Measurements from ENCODE around the gene TNNT3.

TNNT3 gene

DNA sequence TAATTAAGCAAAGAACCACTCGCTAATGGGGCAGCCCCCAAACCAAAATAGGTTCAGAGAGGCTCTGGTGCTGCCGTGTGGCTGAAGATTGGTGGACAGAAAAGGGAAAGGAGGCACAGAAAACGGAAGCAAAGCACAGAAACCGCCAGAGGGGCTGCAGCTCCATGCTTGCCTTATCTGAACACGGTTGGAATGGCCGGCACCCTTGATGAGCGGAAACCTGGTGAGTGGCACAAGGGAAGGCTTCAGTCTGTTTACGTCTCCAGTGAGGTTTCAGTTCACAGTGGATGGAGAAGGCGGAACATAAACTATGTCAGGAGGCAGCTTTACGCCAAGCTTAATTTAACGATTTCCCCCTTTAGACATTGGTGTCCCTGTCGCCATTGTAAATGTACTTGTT is 22.6 kb upstream of the TNNT3 start:
- DNase-seq (ENCODE audit: low spot score), result no peak

DNA sequence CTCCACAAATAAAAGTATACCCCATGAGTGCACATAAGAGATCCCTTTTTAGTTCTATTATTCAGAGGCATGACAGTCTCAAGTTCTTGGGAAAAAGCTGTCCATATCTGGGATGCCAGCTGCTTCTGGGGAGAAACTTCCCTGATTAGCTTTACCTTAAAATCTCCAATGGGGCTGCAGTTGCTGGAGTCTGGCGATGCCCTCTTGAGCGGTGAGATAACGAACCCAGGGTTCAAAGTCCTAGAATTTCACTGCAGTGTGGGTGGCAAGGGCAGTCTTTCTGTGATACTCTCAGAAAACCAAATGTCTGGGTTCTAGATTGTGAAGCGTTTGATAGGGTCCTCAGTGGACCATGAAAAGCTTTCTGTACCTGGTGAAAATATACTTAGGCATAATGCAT is 20.4 kb upstream of the TNNT3 start:
- no peak for DNase-seq (ENCODE audit: low spot score)

DNA sequence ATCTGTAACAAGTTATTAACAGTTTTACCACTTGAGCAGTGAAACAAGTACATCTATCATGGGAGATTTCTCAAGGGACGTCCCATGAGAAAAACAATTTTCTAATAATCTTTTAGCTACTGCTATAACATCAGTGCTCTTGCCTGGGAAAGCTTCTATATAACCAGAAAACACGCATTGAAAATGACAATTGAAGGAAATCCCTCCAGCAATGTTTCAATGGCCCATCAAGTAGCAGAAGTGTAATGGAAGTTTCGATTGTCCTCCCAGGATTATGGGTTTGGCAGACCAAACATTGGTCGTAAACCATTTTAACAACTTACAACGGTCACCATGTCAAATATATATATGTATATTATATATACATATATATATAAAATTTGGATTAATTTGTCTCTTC is 19.8 kb upstream of the TNNT3 start:
- DNase-seq (ENCODE audit: low spot score), result no peak

DNA sequence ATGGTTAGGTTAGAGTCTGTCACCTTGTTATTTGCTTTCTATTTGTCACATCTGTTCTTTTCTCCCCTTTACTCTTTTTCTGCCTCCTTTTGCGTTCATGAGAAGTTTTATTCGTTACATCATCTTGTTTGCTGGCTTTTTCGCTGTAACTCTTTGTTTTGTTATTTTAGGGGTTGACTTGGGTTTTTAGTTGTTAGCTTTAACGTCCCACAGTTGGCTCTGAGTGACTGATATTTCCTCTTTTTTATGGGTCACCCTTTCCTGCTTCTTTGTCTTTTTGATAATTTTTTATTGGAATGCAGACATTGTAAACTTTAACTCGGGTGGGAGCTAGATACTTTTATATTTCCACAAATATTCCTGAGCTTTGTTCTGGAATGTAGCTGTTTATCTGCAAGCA is 13.3 kb upstream of the TNNT3 start:
- DNase-seq (ENCODE audit: low spot score), result no peak

DNA sequence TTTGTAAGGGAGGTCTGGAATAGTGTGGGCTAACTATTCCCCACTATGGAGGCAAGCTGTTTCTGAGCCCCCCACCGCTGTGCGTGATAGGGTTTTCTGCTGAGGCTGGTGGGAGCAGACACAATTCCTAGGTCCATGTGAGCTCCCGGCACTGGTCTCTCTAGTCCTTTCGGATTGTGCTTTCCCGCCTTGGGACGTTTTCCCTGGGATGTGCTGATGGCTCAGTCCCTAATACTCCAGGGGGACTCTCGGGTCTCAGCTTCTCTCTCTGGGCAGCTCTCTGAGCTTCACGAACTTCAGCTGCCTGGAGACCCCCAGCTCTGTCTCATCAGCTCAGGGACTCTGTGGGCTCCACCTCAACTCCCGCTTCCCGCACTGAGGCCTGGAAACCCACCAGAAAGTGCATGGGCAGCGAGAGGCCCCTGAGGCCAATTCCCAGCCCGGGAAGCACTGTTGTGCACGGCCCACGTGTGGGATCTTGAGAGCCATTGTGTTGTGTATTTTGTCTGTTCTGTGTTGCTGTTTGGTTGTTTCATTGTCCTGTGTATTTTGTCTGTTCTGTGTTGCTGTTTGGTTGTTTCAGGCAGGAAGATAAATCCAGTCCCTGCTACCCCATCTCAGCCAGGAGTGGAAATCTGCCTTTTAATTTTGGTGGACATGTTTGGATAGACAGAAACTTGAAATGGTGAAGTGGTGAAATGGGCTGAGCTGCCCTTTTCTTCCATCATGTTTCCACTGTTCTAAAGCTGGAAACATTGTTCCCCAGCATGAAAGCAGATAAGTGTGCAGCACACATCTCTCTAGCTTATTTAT is 12.7 kb upstream of the TNNT3 start:
- no peak for DNase-seq (ENCODE audit: low spot score)

DNA sequence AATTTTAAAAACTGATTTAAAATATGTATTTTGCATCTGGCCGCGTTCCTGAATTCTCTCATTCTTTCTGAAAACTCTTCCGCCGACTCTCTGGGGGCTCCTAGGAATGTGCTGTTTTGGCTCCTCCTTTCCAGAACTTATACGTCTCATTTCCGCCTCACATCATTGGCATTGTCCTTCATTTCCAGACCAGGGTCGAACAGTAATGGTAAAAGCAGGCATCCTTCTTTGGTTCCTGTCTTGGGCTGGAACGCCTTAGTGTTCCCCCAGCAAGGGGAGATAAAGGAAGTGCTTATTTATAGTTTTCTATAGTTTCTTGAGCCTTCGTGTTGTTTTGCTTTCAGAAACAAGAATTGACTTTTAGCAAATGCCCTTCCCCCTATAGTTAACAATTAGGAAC is 10.9 kb upstream of the TNNT3 start:
- DNase-seq (ENCODE audit: low spot score), result no peak

DNA sequence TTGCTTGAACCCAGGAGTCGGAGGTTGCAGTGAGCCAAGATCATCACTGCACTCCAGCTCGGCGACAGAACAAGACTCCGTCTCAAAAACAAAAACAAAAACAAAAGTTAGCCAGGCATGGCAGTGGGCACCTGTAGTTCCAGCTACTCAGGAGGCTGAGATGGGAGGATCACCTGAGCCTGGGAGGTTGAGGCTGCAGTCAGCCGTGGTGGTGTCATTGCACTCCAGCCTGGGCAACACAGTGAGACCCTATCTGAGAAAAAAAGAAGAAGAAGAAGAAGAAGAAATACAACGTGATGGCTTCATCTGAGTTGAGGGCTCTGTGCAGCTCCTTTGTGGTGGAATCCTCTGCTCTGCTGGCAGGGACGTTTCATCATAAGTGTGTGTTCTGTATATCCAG is 10.0 kb upstream of the TNNT3 start:
- no peak for DNase-seq (ENCODE audit: low spot score)

DNA sequence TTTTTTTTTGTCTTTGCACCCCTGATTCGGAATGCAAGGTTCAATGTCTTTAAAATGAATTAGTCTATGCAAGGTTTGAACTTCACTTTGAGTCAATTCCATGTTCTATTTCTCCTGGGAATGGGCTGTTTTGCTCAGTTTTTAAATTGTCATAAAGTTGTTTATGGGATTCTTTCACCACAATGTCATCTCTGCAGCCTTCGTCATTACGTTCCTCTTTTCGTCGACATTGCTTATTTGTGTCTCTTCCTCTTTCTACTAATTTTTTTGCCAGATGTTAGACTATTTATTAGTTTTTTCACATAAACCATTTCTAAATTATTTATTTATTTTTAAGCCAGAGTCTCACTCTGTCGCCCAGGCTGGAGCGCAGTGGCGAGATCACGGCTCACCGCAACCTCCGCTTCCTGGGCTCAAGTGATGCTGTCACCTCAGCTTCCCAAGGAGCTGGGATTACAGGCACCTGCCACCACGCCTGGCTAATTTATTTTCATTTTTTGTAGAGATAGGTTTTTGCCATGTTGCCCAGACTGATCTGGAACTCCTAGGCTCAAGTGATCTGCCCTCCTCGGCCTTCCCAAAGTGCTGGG is 7.1 kb upstream of the TNNT3 start:
- DNase-seq (ENCODE audit: low spot score), result no peak

DNA sequence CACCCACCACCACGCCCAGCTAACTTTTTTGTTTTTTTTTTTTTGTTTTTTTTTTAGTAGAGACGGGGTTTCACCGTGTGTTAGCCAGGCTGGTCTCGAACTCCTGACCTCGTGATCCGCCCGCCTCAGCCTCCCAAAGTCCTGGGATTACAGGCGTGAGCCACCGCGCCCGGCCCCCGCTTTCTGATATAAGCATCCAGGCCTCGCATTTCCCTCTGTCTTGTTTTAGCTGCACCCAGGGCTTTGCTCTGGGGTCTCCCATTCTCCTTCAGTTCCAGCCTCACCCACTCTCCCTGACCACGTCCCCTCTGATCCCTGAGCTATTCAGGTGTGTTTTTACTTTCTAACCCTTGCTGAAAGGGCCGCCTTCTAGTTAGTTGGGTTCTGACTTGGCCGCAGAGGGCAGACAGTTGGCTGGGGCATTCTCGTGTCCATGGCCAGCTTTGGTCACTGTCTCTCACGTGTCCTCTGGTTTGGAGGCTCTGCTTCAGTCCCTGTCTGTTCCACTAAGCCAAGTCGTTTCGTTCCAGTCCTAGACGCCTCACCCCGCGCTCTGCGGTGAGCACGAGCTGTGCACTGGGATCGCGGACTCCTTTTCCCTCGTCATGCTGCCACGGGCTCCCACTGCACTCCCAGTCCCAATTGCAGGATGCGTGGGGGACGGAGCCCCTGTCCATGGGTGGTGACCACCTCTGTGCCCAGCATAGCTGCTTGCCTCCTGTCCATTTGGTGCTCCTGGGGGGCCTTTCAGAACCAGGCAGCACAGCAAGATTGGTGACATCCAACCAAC is 6.0 kb upstream of the TNNT3 start:
- DNase-seq (ENCODE audit: low spot score), result no peak

DNA sequence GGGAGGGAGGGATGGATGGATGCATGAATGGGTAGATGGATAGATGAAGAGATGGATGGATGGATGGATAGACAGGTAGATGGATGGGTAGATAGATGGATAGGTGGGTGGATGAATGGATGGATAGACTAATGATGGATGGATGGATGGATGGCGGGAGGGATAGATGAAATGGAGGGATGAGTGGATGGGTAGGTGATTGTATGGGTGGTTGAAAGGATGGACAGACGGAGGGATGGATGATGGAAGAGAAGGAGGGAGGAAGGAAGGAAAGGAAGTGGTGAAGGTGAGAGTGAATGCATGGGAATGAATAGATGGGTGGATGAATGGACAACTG is 3.7 kb upstream of the TNNT3 start:
- DNase-seq (ENCODE audit: low spot score), result no peak

DNA sequence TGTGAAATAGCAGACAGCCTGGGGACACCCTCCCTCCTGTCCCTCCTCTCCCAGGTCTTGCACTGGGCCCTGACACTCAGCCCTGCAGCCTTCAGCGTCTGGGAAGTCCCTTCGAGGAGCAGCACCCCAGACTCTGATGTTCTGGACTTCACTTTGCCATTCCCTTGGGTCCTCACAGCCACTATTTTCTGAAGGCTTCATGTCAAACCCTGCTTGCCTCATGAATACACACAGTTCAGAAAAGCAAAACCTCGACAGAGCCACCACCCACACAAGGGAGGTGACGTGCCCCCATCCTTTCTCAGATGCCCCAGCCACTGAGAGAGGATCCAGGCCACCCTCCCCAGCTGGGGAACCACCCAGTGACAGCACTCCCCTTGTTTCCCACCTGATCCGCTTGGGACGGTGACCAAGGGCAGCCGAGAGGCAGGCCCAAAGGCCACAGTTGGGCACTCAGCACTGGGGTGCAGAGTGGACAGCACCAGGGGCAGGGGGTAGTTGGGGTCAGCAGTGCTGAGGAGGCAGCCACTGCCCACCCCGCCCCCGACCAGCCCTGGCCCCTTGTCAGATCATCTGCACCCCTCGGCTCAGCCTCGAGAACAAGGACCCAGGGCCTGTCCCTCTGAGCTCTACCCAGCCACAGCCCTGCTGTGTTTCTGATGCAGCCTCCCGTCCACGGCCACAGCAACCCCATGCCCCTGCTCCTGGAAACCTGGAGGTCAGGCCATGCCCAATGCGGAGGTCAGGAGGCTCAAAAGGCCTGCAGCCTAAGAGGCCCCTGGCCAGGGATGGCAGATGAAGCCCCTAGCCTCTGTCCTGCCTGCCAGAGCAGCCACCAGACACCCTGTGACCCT is 3.1 kb upstream of the TNNT3 start:
- no peak for DNase-seq (ENCODE audit: low spot score)

DNA sequence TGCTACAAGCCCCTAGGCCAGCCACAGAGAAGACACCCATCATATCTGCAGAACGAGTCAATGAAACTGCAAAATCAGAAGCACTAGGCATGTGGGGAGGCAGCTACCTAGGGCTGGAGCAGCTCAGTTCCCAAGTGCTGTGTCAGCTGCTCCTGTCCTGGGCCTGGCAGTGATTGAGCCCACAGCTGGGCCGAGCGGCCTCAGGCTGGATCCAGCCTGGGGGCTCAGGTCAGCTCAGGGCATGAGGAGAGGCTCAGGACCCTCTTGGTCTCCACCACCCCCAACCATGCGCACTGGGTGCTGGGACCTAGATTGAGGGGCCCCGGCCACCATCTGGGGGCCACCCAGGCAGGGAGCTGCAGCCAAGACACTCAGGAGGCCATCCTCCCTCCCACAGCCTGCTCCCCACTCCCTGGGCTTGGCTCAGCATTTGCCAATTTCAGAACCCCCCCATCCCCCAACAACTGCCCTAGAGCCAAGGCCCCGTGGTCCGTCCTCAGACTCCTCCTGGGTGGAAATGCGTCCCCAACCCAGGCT is 2.4 kb upstream of the TNNT3 start:
- no peak for DNase-seq (ENCODE audit: low spot score)

DNA sequence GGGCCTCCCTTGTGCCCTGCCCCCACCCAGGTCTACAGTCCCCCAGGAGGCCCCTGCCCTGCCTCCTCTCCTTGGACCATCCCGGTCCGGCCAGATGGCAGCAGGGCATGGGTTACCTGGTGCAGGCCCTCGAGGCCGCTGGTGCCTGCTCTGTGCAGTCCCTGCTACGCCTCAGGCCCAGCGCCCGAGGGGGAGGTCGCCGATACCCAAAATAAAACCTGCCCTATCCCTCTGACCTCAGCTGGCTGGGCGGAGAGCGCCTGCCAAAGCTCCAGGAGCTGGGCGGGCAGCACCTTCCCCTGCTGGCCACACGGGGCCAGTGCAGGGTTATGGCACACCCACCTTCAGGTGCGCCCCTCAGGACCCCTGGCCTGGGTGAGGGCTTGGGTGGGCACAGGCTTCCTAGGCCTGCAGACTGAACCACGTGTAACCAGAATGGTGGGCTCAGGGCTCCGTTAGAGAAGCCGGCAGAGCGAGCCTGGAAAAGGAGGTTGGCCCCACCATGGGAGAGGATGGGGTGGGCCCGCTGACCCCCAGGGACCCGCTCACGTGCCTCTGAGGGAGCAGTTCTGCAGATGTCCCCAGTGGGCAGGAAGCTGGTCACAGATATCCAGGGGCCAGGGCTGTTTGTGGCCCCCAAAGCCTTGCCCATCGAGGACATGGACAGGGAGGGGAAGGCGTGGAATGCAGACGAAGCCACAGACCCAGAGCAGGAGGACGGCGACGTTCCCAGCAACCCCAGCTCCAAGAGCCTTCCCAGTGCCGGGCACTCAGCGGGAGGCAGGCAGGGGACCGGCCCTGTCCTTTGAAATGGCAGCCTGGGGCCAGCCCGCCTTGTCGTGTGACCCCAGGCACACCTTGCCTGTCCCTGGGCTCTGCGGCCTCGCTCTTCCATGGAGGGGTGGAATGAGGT is 1.7 kb upstream of the TNNT3 start:
- DNase-seq (ENCODE audit: low spot score), result no peak

DNA sequence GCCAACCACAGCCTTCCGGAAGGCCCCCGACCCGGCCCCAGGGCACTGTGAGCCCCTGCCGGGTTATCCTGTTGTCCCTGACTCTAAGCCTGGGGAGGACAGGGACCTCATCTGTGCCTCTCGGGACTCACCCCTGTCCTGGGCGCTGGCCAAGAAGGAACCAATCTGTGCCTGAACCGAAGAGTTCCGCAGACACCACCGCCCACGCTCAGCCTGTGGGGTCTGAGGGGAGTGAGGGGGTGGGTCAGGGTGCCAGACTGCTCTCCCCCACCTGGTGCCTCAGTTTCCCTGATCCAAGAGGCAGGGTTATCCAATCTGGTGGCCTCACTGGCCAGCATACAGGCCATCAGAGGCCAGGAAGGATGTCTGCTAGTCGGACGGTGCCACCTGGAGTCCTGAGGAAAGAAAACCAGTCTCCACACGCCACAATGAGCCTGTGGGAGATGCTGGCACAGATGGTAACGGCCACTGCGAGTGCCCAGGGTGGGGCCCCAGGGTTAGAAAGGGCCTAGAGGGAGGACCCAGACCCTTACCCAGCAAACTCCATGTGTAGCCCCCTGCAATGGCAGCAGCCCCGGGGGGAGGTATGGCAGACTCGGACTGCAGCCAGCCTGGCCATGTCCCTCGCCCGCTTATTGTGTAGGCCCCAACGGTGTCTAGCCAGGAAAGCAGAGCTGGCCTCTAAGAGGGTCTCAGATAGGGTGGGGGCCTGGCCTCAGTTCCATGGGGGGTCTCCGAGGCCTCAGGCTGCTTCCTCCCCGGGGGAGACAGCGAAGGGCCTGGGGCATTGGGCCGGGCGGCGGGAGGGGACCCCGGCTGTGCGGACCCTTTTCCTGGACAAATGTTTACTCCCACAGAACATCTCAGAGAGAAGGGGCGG is 827 bp upstream of the TNNT3 start:
- no peak for DNase-seq (ENCODE audit: low spot score)

DNA sequence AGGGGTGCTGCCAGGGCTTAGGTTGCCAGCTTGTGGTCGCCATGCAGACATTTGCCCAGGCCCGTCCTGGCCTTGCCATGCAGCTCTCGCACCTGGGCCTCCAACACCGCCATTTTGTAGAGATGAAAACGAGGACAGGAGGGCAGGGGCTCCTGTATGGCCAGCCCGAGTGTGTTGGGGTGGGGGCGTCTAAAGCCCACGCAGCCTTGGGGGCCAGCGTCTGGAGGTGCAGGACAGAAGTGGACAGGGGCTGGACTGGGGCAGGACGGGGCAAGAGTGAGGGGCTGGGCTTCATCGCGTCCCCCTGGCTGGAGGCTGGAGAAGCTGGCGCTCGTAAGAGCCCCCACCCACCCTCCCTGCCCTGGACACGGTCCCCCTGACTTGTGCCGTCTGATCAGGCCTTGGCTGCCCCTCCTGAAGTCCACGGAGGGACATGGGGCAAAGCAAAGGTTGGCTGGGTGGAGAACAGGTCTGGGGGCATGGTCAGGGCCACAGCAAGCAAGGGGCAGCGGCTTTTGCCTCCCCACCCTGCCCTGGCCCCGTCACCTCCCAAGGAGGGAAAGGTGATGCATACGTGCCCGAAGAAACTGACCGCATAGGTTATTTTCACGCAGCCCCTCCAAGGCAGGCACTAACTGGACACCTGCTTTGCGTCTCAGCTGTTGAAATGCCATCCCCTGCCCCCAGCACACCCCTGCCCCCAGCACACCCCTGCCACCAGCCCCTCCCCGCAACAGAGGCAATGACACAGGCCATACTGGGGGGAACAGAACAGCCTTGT is 815 bp downstream of the TNNT3 start:
- no peak for DNase-seq (ENCODE audit: low spot score)

DNA sequence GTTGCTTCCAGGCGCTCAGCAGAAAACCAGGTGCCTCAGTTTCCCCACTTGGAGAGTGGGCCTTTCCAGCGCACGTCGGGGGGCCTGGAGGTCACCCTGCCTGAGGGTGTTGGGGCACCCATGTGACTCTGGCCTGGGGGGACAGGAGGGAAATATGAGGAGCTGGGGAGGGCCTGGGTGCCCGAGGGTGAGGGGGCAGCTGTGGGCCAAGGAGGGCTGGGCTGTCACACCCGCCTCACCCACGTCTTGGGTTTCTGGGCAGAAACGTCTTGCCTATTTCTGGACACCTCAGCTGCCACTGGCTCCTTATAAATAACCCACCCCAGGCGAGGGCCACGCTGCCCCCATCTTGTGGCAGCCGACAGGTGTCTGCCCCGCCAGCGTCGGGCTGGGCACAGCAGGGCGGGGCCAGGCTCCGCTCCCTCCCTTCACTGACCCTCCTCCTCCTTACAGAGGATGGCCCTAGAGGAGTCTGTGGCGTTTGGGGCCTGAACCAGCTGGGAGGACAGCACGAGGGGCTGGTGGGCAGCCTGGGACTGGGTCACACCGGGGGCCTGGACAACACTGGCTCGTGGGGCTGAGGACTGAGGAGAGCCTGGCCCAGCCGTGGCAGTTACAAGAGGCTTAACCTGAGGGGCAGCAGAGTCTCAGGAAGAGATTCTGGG is 1.5 kb downstream of the TNNT3 start:
- no peak for DNase-seq (ENCODE audit: low spot score)

DNA sequence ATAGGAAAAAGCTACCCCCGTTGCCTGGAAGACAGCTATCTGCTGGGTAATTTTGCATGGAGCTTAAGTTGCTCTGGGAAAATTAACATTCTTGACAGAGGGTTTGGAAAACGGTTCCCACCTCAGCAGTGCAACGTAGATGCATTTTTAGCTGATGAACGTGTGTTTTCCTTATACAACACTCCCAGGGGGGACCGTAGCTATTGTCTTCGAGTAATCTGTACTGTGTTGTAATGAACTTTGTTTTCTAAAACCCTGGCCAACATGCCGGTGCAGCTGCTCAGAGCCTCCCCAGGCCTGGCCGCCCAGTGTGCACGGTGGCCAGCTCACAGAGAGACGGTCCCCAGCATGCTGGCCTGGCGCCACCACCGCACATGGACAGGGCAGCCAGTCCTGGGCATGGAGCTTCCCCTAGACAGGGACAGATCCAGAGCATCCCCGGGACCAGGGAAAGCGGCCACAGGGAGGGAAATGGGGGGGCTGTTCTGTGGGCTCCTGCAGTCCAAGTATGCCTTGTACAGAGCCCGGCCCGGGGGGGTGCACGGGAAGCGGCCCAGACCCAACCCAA is 2.2 kb downstream of the TNNT3 start:
- no peak for DNase-seq (ENCODE audit: low spot score)

DNA sequence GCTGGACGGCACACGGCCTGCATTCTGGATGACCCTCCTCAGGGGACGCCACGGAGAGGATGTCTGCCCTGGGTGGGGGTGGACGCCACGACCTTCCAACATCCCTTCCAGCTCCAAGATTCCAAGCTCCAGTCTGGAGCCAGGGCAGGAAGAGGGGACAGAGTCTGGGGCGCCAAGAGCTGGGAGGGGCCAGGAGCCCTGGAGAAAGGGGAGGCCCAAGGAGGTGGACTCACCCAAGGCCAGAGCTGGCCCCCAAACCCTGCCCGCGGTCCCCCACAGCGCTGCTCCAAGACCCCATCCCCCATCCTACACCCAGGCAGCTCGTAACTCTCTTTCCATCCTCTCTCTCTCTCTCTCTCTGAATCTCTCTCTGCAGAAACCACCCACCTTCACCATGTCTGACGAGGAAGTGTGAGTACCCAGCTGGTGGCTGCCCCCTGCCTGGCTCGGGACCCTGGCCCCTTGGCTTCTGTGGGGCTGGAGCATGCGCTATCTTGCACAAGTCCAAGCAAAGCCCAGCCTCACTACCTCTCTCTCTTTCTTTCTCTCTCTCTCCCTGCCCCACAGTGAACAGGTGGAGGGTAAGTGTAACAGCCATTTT is 3.1 kb downstream of the TNNT3 start:
- no peak for DNase-seq (ENCODE audit: low spot score)
